HG03521 (cell line): ENCODE results near the gene EGFR.

Experiments
- ATAC-seq: cut with Tn5 transposase; IDR thresholded peaks from one replicate; pipeline ENCODE4 v1.9.1; 2021; ENCODE audit warnings: mild to moderate bottlenecking, moderate library complexity; ENCODE audit not compliant: unreplicated experiment

The EGFR gene

DNA sequence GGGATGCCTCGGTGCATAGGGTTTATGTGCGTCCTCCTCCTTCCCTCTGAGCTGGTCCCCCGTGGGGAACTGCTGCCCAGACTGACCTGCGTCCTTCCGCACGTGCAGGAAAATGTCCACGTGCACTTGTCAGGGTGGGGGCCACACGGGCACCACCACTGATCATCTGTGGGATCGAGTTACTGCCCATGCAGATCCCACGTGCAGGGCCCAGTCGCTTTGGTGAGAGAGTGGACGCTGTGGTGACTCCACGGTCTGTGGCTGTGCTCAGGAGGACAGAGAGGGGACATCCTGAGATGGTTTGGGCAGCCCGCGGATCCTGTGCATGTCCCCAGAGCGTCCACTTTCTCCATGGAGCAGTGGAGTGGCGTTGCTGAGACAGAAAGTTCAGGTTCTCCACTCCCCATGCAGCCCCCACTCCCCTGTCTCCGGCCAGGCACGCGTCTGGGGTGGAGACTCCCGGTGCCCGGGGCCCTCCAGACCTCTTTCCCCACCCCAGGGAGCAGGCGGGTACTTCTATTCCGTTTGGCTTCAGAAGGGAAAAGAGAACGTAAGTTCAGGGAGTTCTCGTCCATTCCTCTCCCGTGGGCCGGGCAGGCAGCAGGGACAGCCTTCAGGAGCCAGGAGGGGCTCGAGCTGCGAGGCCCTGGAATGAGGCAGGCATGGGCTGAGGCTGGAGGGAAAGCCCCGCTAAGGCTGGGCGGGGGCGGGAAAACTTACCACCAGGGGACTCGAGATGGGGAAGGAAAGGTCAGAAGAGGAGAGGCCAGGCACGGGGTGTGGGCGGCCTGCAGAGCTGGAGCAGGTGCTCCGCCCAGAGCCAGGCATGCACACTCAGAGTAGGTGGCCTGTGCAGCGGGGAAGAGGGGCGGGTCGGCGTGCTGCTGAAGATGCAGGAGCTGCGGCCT, 59.9 kb downstream of the EGFR start:
- no peak for ATAC-seq

DNA sequence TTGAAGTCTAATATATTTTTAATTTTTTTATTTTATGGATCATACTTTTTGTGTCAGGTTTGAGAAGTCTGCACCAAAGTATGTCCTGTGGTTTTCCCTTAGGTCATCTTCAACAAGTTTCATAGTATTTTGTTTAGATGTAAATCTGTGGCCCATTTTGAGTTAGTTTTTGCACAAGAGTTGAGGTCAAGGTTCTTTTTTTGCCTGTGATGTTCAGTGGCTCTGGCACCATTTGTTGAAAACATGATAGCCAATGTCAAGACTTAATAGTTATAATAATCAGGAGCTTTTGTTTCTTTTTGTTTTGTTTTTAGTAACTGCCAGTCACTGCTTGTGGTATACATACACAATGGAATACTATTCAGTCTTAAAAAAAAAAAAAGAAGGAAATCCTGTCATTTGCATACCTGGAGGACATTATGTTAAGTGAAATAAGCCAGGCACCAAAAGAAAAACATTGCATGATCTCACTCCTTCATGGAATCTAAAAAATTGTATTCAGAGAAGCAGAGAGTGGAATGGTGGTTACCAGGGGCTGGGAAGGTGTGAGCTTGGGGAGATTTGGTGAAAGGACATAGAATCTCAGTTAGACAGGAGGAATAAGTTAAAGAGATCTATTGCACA, 61.3 kb downstream of the EGFR start:
- ATAC-seq, result no peak

- no peak for ATAC-seq
These were observed 62.3 kb downstream of the EGFR start for GRCh38 chr7:55081068-55081467.

- no peak for ATAC-seq
These were observed 62.8 kb downstream of the EGFR start for GRCh38 chr7:55081472-55082227.

DNA sequence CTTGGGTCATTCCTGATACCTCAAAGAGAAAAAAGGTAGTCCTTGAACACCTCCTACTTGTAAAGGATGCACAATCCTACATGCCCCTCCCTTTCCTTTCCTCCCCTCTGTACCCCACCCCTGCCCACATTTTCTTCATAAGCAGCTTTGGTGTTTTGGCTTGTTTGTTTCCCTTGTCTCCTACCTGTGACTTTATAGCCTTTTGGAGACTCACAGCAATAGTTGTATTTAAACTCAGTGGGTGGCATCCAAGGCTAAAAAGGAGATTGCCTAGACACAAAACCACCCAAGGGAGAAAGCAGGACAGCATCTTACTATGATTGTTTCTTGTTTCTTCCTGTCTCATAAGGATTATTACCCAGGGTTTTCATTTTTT, 63.4 kb downstream of the EGFR start:
- no peak for ATAC-seq

DNA sequence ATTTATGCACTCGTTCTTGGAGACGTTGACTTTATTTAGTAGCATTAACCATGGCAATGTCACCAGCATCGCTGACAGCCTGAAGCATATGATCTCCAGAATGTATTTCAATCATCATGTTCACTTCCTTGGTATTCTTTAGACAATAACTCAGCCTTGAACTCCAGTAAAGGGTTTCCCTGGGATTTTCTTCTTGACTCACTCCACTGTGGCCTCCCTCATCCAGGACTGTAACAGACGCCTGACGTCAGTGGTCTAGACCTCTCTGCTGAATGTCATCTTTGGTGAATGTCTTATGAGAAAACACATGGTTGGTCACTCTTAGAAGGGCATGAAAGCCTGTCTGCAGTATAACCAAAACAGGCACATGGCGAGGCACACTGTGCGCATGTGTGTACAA, 64.4 kb downstream of the EGFR start:
- no peak for ATAC-seq

- no peak for ATAC-seq
These were observed 65.5 kb downstream of the EGFR start for GRCh38 chr7:55084307-55084706.

DNA sequence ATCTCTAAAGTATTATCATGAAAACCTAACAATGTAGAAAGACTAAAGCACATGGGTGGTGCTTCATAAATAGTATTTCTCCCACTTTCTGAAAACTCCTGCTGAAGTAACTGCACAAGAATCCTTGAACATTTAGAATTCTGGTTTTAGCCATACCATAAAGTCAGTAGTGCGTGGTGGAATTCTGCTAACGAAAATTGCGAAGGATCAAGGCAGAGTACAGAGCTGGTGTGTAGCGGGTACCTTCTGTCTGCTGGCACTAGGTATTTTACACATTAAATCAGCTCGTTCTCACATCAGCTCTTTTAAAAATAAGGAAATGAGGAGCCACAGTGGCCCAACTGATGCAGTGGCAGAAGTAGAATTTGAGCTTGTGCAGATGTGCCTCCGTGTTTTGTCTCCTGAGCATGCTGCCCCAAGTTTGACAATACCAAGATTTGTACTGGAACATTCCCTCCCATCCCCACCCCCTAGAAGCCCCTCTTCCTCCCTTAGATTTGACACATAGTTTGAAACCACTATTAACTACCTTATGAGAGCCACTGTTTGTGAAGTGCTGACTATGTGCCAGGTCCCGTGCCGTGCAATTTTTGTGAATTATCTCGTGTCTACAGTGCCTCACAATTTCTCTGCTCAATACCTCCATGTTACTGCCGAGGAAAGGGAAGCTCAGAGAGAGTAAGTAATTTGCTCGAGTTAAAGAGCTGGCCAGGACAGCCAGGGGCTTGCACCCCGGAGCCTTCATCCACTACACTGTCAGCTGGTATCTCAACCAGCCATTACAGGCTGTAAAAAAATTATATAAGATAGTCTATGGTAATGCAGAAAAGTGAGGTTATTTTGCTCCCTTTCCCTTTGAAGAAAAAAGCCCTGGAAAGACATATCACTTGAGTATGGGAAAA, 66.9 kb downstream of the EGFR start:
- no peak for ATAC-seq

- ATAC-seq, result no peak
These were observed 67.8 kb downstream of the EGFR start for GRCh38 chr7:55086413-55087201.

- ATAC-seq, result no peak
These were observed 68.7 kb downstream of the EGFR start for GRCh38 chr7:55087521-55087961.

DNA sequence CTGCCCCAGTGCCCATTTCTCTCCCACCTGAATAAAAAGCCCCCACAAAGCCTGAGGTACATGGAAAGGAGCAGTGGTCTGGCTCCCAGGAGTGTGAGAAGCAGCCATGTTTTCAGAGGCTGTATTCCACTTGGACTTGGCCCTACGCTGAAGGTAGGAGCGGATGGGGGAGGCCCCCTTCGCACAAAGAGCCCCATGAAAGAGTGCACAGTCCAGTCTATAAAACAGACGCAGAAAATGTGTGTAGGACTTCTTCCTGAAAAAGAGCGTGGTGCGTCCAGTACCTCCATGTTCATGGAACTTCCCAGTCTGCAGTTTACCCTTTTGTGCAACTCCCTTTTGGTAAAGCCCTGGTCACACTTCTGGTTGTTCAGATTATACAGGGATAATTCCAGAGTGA, 69.3 kb downstream of the EGFR start:
- no peak for ATAC-seq

GRCh38 chr7:55088620-55089019, 69.8 kb downstream of the EGFR start:
- no peak for ATAC-seq

GRCh38 chr7:55092186-55092974, 73.6 kb downstream of the EGFR start:
- no peak for ATAC-seq

- no peak for ATAC-seq
These were observed 74.2 kb downstream of the EGFR start for GRCh38 chr7:55092975-55093373.

DNA sequence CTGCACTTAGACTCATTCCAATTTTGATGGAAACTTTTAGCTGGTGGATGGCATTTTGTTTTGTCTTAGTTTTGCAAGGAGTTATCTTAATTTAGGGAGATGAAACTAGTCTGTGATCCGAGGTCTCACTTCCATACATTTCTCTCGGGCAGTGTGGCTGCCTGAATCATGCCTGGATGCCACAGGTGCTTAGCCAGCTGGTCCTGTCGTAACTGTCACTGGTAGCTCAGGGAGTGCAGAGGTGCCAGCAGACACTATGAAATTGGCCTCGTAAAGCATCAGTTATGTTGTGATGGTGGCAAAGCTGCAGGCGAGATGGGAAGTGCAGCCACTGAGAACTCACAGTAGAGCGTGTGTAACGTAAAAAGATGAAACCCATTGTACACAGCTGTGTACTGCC, 74.9 kb downstream of the EGFR start:
- ATAC-seq, result no peak

GRCh38 chr7:55094092-55094690, 75.4 kb downstream of the EGFR start:
- no peak for ATAC-seq

DNA sequence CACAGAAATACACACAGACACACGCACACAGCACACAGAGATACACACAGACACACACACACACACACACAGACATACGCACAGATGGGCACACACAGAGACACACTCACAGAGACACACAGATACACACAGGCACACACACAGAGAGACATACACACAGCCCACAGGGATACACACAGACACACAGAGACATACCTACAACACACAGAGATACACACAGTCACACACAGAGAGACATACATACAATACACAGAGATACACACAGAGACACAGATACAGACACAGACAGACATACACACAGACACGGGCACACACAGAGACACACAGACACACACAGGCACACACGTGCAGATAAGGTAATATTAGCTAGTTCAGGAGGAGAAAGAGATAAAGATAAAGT, 76.9 kb downstream of the EGFR start:
- ATAC-seq, result no peak

DNA sequence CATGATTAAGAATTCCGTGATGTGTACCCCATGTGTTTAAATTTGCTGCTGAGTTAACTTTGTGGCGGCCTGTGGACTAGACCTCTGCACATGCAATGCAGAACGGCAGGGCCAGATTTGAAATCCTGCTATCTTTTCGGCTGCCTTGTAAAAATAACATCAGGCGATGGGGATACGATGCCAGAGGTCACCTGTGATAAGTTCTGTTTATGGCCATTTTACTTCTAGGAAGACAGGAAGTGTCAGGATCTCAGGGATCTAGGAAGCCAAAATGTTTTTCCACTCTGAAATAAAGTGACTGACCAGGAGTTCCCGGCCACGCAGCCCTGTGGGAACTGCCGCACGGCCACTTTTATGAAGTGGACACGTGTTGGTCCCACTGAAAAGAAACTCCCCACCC, 77.5 kb downstream of the EGFR start:
- no peak for ATAC-seq

DNA sequence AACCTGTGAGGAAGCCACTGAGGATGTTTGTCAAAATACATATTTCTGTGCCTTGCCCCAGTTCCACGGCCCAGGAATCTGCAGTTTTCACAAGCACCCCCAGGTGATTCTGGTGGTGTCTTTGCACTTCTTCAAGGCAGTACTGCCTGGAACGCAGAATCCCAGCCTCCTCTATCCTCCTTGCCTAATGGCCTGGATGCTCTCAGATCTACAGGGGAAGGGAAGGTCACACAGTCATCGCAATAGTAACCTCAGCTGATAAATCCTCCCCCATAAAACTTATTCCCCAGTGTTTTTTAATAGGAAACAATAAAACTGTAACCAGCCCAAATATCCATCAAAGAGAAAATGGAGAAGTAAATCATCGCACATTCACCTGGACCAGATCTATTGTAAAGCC, 78.3 kb downstream of the EGFR start:
- ATAC-seq, result no peak
